Stomach smooth muscle (tissue), 2 donors: ENCODE measurements around the gene RPS2.

Source experiments
- H3K27ac ChIP-seq: one replicate; pipeline ENCODE4 v1.7.0; 2013; ENCODE audit warnings: mild to moderate bottlenecking, low read length, inconsistent platforms
- H3K27me3 ChIP-seq, 2 donors: one replicate each; pipeline ENCODE4 v1.7.0; 2013; ENCODE audit warnings: low read length in 2 of 2; ENCODE audit not compliant: insufficient read depth in 2 of 2, control insufficient read depth in 1 of 2
- H3K36me3 ChIP-seq, 2 donors: one replicate each; pipeline ENCODE4 v1.7.0; 2013; ENCODE audit warnings: low read length in 2 of 2; ENCODE audit not compliant: control insufficient read depth in 2 of 2, insufficient read depth in 2 of 2
- H3K4me1 ChIP-seq: one replicate; pipeline ENCODE4 v1.7.0; 2013; ENCODE audit warnings: low read length; ENCODE audit not compliant: control insufficient read depth, insufficient read depth
- H3K4me3 ChIP-seq, 2 donors: one replicate each; pipeline ENCODE4 v1.7.0; 2013; ENCODE audit warnings: low read length in 2 of 2
- H3K9ac ChIP-seq, 2 donors: one replicate each; pipeline ENCODE4 v1.7.0; 2013; ENCODE audit warnings: low read length in 2 of 2, mild to moderate bottlenecking in 1 of 2
- H3K9me3 ChIP-seq, 2 donors: one replicate each; pipeline ENCODE4 v1.7.0; 2013; ENCODE audit warnings: low read length in 2 of 2; ENCODE audit not compliant: control insufficient read depth in 2 of 2
- donor health status: healthy.
- donor health status: Pancreatic carcinoma.

RPS2 gene

GRCh38 chr16:1980030-1980769, 15.6 kb upstream of the RPS2 start:
- H3K4me3 ChIP-seq = no peak overlapping the region
- peaks cover 27 to 29% of the 10 kb centered on the region in 2 donors for H3K36me3 ChIP-seq
- peaks cover 20% of the 10 kb centered on the region for H3K4me1 ChIP-seq
- no peak overlapping the region for H3K27ac ChIP-seq
- peaks cover 46 to 49% of the 10 kb centered on the region in 2 donors for H3K27me3 ChIP-seq
- no peaks in the 10 kb centered on the region for H3K9me3 ChIP-seq
- H3K9ac ChIP-seq = no peak overlapping the region

- peaks cover 35 to 36% of the 10 kb centered on the region in 2 donors for H3K36me3 ChIP-seq
- H3K27me3 ChIP-seq = peaks cover 51 to 55% of the 10 kb centered on the region in 2 donors
- no peak overlapping the region for H3K4me3 ChIP-seq
- no peaks in the 10 kb centered on the region for H3K9me3 ChIP-seq
- H3K4me1 ChIP-seq = peaks cover 12% of the 10 kb centered on the region
- no peak overlapping the region for H3K27ac ChIP-seq
- no peak overlapping the region for H3K9ac ChIP-seq
Measured at GRCh38 chr16:1979271-1980029, 14.8 kb upstream of the RPS2 start.

- peaks cover 35 to 39% of the 10 kb centered on the region in 2 donors for H3K36me3 ChIP-seq
- H3K9me3 ChIP-seq = no peaks in the 10 kb centered on the region
- peaks cover 53 to 58% of the 10 kb centered on the region in 2 donors for H3K27me3 ChIP-seq
- H3K4me1 ChIP-seq = peaks cover 11% of the 10 kb centered on the region
- H3K4me3 ChIP-seq = no peak overlapping the region
- no peak overlapping the region for H3K27ac ChIP-seq
- no peak overlapping the region for H3K9ac ChIP-seq
Measured at GRCh38 chr16:1978476-1979120, 14.0 kb upstream of the RPS2 start.

- H3K36me3 ChIP-seq = peaks cover 35 to 39% of the 10 kb centered on the region in 2 donors
Measured at GRCh38 chr16:1977875-1978268, 13.2 kb upstream of the RPS2 start.

GRCh38 chr16:1976951-1977874, 12.6 kb upstream of the RPS2 start:
- Histone ChIP-seq H3K27me3 (peaks cover 51 to 52% of the 10 kb centered on the region in 2 donors), H3K4me3 (no peak overlapping the region), H3K9me3 (no peaks in the 10 kb centered on the region), H3K4me1 (peaks cover 19% of the 10 kb centered on the region), H3K27ac (no peak overlapping the region), H3K9ac (no peak overlapping the region), H3K36me3 (peaks cover 35 to 39% of the 10 kb centered on the region in 2 donors)

More at GRCh38 chr16:1977875-1978268, 13.2 kb upstream of the RPS2 start:
- Histone ChIP-seq H3K9me3 (no peaks in the 10 kb centered on the region), H3K27me3 (peaks cover 51 to 56% of the 10 kb centered on the region in 2 donors), H3K27ac (no peak overlapping the region), H3K4me1 (peaks cover 12% of the 10 kb centered on the region), H3K9ac (no peak overlapping the region), H3K4me3 (no peak overlapping the region)

- peaks cover 41 to 42% of the 10 kb centered on the region in 2 donors for H3K27me3 ChIP-seq
- H3K9me3 ChIP-seq = no peaks in the 10 kb centered on the region
- no peak overlapping the region for H3K4me3 ChIP-seq
- H3K27ac ChIP-seq = no peak overlapping the region
- peaks cover 35 to 39% of the 10 kb centered on the region in 2 donors for H3K36me3 ChIP-seq
- no peak overlapping the region for H3K9ac ChIP-seq
- peaks cover 19% of the 10 kb centered on the region for H3K4me1 ChIP-seq
Measured at GRCh38 chr16:1976216-1976520, 11.5 kb upstream of the RPS2 start.

- H3K4me1 ChIP-seq = peaks cover 24% of the 10 kb centered on the region
- H3K27me3 ChIP-seq = peaks cover 35 to 37% of the 10 kb centered on the region in 2 donors
- no peaks in the 10 kb centered on the region for H3K9me3 ChIP-seq
- no peak overlapping the region for H3K9ac ChIP-seq
- H3K4me3 ChIP-seq = no peak overlapping the region
- peaks cover 35 to 39% of the 10 kb centered on the region in 2 donors for H3K36me3 ChIP-seq
- H3K27ac ChIP-seq = no peak overlapping the region
Measured at GRCh38 chr16:1975432-1976215, 11.0 kb upstream of the RPS2 start.

GRCh38 chr16:1974157-1975070, 9.8 kb upstream of the RPS2 start:
- Histone ChIP-seq H3K4me1 (peaks cover 20% of the 10 kb centered on the region), H3K27me3 (peaks cover 23 to 27% of the 10 kb centered on the region in 2 donors), H3K27ac (no peak overlapping the region), H3K36me3 (peaks cover 35 to 39% of the 10 kb centered on the region in 2 donors), H3K9ac (no peak overlapping the region), H3K9me3 (no peaks in the 10 kb centered on the region), H3K4me3 (no peak overlapping the region)
